Fibroblast of pulmonary artery (primary cell): Measurements from ENCODE around the gene RHOT1.

Experiments
- DNase-seq: peaks from one replicate; pipeline ENCODE4 v3.0.0-alpha.2; 2010; ENCODE audit warnings: low read depth
- H3K4me3 ChIP-seq: replicated peaks from 2 replicates; pipeline ENCODE4 v1.5.1; 2011; ENCODE audit warnings: low read depth, mild to moderate bottlenecking, control low read depth, low read length, moderate library complexity
- CTCF ChIP-seq: IDR thresholded peaks from 2 replicates; pipeline ENCODE4 v1.5.1; 2011; ENCODE audit warnings: mild to moderate bottlenecking, control low read depth, low read length, inconsistent platforms; ENCODE audit errors: missing control alignments

Gene RHOT1

GRCh38 chr17:32191306-32191705, 49.0 kb downstream of the RHOT1 start:
- peak; percentile 37 for DNase-seq
- no peak for TF ChIP-seq CTCF
- no peak overlapping the region for H3K4me3 ChIP-seq

GRCh38 chr17:32192379-32192778, 50.1 kb downstream of the RHOT1 start:
- peak; percentile 20 for DNase-seq
- TF ChIP-seq CTCF: no peak

DNA sequence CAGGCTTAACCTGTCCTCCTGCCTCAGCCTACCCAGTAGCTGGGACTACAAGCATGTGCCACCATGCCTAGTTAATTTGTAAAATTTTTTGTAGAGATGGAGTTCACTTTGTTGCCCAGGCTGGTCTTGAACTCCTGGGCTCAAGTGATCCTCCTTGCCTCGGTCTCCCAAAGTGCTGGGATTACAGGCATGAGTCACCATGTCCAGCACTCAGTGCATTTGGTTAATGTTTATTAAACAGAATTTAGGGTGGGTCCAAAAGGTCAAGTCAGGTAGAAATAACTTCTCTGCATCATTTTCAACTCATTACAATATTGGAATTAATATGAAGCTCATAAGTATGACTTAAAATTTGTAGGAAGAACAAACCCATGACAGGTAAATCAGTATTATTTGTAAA, 55.7 kb downstream of the RHOT1 start:
- TF ChIP-seq CTCF: no peak
- H3K4me3 ChIP-seq: no peak overlapping the region
- DNase-seq: no peak

More at GRCh38 chr17:32192379-32192778, 50.1 kb downstream of the RHOT1 start:
- H3K4me3 ChIP-seq: no peak overlapping the region

DNA sequence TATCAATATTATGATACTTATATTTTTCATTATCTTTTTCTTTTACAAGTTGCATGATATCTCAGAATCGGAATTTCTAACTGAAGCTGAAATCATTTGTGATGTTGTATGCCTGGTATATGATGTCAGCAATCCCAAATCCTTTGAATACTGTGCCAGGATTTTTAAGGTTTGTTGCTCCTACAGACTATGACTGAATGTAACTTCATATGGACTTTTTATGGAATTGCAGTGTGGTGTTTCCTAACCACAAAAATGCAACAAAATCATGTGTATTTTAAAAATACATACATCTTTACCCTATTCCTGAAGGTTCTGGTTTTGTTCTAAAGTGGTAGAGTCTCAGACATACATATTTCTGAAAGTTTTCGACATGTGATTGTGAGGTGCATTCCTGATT, 64.6 kb downstream of the RHOT1 start:
- DNase-seq: peak; percentile 29
- no peak for TF ChIP-seq CTCF
- H3K4me3 ChIP-seq: no peak overlapping the region

- no peak overlapping the region for H3K4me3 ChIP-seq
- no peak for TF ChIP-seq CTCF
- DNase-seq: no peak
These were observed 66.1 kb downstream of the RHOT1 start for GRCh38 chr17:32208436-32208835.

GRCh38 chr17:32209608-32210007, 67.3 kb downstream of the RHOT1 start:
- DNase-seq: no peak
- no peak overlapping the region for H3K4me3 ChIP-seq
- no peak for TF ChIP-seq CTCF

- TF ChIP-seq CTCF: no peak
- no peak overlapping the region for H3K4me3 ChIP-seq
- no peak for DNase-seq
These were observed 69.4 kb downstream of the RHOT1 start for GRCh38 chr17:32211671-32212070.
